Activated CD4-positive, CD25-positive, alpha-beta regulatory T cell treated with anti-CD3 and anti-CD28 coated beads, Interleukin-2, amount 50 U/mL, for 16 hours (primary cell): ENCODE results near the gene DEPDC1B.
"Not testable (repeated sequence)": the region's sequence is repeated elsewhere in the genome, so short reads cannot be mapped to it uniquely, and the experiment has no call there.

Experiments used
- DNase-seq: peaks from one replicate; pipeline ENCODE4 v3.0.0-alpha.2; 2020; ENCODE audit warnings: low read depth, low spot score

The DEPDC1B gene

GRCh38 chr5:60586307-60586901 is 113.6 kb downstream of the DEPDC1B start:
- no peak for DNase-seq

GRCh38 chr5:60585618-60586017 is 114.3 kb downstream of the DEPDC1B start:
- no peak for DNase-seq

- no peak for DNase-seq
Measured at GRCh38 chr5:60584304-60584703, 115.7 kb downstream of the DEPDC1B start.

- DNase-seq, result no peak
Measured at GRCh38 chr5:60583616-60584015, 116.3 kb downstream of the DEPDC1B start.

- DNase-seq, result no peak
Measured at GRCh38 chr5:60578315-60578714, 121.7 kb downstream of the DEPDC1B start.

GRCh38 chr5:60577116-60577515 is 122.8 kb downstream of the DEPDC1B start:
- DNase-seq, result no peak

GRCh38 chr5:60576425-60576824 is 123.5 kb downstream of the DEPDC1B start:
- DNase-seq, result no peak

GRCh38 chr5:60568646-60569045 is 131.3 kb downstream of the DEPDC1B start:
- DNase-seq, result no peak

GRCh38 chr5:60563696-60564324 is 136.2 kb downstream of the DEPDC1B start:
- no peak for DNase-seq

- not testable (repeated sequence) for DNase-seq
Measured at GRCh38 chr5:60553291-60553690, 146.7 kb downstream of the DEPDC1B start.

- no peak for DNase-seq
Measured at GRCh38 chr5:60551829-60552228, 148.1 kb downstream of the DEPDC1B start.

- no peak for DNase-seq
Measured at GRCh38 chr5:60551250-60551649, 148.7 kb downstream of the DEPDC1B start.

GRCh38 chr5:60550311-60550710 is 149.7 kb downstream of the DEPDC1B start:
- no peak for DNase-seq

- DNase-seq, result no peak
Measured at GRCh38 chr5:60549841-60550240, 150.1 kb downstream of the DEPDC1B start.
